Retinal pigment epithelial cell (primary cell): ENCODE results near the gene LNPEP.

Experiments used
- DNase-seq: peaks from one replicate; pipeline ENCODE4 v3.0.0-alpha.2; 2010; ENCODE audit warnings: low read depth
- H3K4me3 ChIP-seq: 2 replicates; pipeline ENCODE4 v1.5.1; 2011; ENCODE audit warnings: mild to moderate bottlenecking, low read length, control low read depth, moderate library complexity
- CTCF ChIP-seq: conservative IDR thresholded peaks from 2 replicates; pipeline ENCODE4 v1.5.1; 2011; ENCODE audit warnings: low read depth, low read length, control low read depth, inconsistent platforms

Gene LNPEP

DNA sequence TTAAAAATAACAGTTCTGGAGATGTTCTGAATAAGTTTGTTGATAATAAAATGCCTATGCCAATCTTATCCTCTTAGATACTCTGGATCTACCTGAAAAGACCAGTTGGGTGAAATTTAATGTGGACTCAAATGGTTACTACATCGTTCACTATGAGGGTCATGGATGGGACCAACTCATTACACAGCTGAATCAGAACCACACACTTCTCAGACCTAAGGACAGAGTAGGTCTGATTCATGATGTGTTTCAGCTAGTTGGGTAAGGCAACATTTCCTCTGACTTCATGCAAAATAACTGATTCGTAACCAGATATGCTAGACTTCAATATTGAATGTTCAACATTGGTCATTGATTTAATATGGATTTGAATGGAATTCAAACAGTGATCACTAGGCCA is 32.6 kb upstream of the LNPEP start:
- TF ChIP-seq CTCF = no peak
- no peak overlapping the region for H3K4me3 ChIP-seq
- DNase-seq = no peak

GRCh38 chr5:96904054-96904931 is 31.6 kb upstream of the LNPEP start:
- no peak for TF ChIP-seq CTCF
- no peak overlapping the region for H3K4me3 ChIP-seq
- DNase-seq = no peak

GRCh38 chr5:96905864-96906263 is 30.0 kb upstream of the LNPEP start:
- no peak for DNase-seq
- H3K4me3 ChIP-seq = no peak overlapping the region

GRCh38 chr5:96909003-96909402 is 26.9 kb upstream of the LNPEP start:
- no peak for TF ChIP-seq CTCF

More at GRCh38 chr5:96905864-96906263, 30.0 kb upstream of the LNPEP start:
- TF ChIP-seq CTCF = no peak

DNA sequence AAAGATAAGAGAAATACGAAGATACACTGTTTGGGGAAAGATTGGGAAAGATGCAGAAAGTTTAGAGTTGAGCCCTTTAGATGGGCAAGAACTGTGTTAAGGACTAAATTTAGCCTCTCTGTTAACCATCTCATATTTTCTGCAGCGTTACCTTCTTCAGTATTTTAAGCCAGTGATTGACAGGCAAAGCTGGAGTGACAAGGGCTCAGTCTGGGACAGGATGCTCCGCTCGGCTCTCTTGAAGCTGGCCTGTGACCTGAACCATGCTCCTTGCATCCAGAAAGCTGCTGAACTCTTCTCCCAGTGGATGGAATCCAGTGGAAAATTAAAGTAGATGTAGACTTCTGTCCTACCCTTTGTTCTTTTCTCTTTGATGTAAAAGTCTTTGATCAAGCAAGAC is 26.4 kb upstream of the LNPEP start:
- TF ChIP-seq CTCF = no peak
- no peak for DNase-seq
- no peak overlapping the region for H3K4me3 ChIP-seq

More at GRCh38 chr5:96909003-96909402, 26.9 kb upstream of the LNPEP start:
- DNase-seq = no peak
- H3K4me3 ChIP-seq = no peak overlapping the region

- DNase-seq = no peak
- no peak for TF ChIP-seq CTCF
- no peak overlapping the region for H3K4me3 ChIP-seq
These were observed 24.7 kb upstream of the LNPEP start for GRCh38 chr5:96911139-96911538.

DNA sequence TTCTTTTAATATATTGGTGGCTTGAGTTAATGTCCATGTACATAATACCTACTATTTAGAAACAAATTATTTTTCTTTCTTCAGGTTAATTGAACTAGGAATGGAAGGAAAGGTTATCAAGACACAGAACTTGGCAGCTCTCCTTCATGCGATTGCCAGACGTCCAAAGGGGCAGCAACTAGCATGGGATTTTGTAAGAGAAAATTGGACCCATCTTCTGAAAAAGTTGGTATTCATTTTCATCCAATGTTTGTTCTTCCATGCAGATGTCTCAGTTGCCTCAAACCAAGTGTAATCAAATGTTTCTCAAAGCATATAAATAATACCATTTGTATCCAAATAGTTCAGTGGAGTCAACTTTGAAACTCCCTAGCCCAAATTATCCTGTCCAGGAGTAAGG is 22.6 kb upstream of the LNPEP start:
- DNase-seq = no peak
- no peak for TF ChIP-seq CTCF
- H3K4me3 ChIP-seq = no peak overlapping the region
